ENCODE measurements around the gene MMS22L. TPM values are rescaled to one million over a fixed set of nuclear protein-coding genes. Genes with fewer than 3 reads are reported as not detected.

MMS22L gene
- total RNA-seq, 1 donor from 2014 or later, result 8.8 TPM

GRCh38 chr6:97306544-97307320 lies 23.7 kb upstream of the MMS22L start:
- DNase-seq (no peak), ATAC-seq (no peak)
- no peaks in the 10 kb centered on the region for H3K4me1 ChIP-seq
- TF ChIP-seq CTCF (IDR thresholded peaks at IDR 0.05), result no peak
- no peaks in the 10 kb centered on the region for H3K9me3 ChIP-seq
- no peak overlapping the region for H3K4me3 ChIP-seq
- no peaks in the 10 kb centered on the region for H3K36me3 ChIP-seq
- no peaks in the 10 kb centered on the region for H3K27me3 ChIP-seq (ENCODE audit: low read depth)
- H3K27ac ChIP-seq, result no peak overlapping the region
- intact Hi-C loops (cut with DNase I), result no loop called here

- Histone ChIP-seq H3K4me1 (no peaks in the 10 kb centered on the region), H3K36me3 (no peaks in the 10 kb centered on the region), H3K4me3 (no peak overlapping the region), H3K27me3 (ENCODE audit: low read depth) (no peaks in the 10 kb centered on the region), H3K9me3 (no peaks in the 10 kb centered on the region), H3K27ac (no peak overlapping the region)
- ATAC-seq, result no peak
- intact Hi-C loops (cut with DNase I), result no loop called here
- TF ChIP-seq CTCF (IDR thresholded peaks at IDR 0.05), result no peak
- no peak for DNase-seq
Observed at GRCh38 chr6:97305414-97306066, 22.5 kb upstream of the MMS22L start.

- TF ChIP-seq CTCF (IDR thresholded peaks at IDR 0.05), result no peak
- H3K4me1 ChIP-seq, result no peaks in the 10 kb centered on the region
Observed at GRCh38 chr6:97304701-97305100, 21.7 kb upstream of the MMS22L start.

GRCh38 chr6:97294451-97294850 lies 11.4 kb upstream of the MMS22L start:
- TF ChIP-seq CTCF (IDR thresholded peaks at IDR 0.05), result no peak
- H3K4me3 ChIP-seq, result no peak overlapping the region
- no peaks in the 10 kb centered on the region for H3K9me3 ChIP-seq
- no peak overlapping the region for H3K27ac ChIP-seq
- no peaks in the 10 kb centered on the region for H3K27me3 ChIP-seq (ENCODE audit: low read depth)
- intact Hi-C loops (cut with DNase I), result no loop called here
- no peak for ATAC-seq
- no peaks in the 10 kb centered on the region for H3K36me3 ChIP-seq
- no peak for DNase-seq
- H3K4me1 ChIP-seq, result no peaks in the 10 kb centered on the region

More at GRCh38 chr6:97304701-97305100, 21.7 kb upstream of the MMS22L start:
- ATAC-seq, result no peak
- H3K9me3 ChIP-seq, result no peaks in the 10 kb centered on the region
- H3K36me3 ChIP-seq, result no peaks in the 10 kb centered on the region
- no peak for DNase-seq
- intact Hi-C loops (cut with DNase I), result no loop called here
- no peak overlapping the region for H3K27ac ChIP-seq
- no peaks in the 10 kb centered on the region for H3K27me3 ChIP-seq (ENCODE audit: low read depth)
- H3K4me3 ChIP-seq, result no peak overlapping the region

GRCh38 chr6:97293198-97293696 lies 10.2 kb upstream of the MMS22L start:
- DNase-seq (no peak), ATAC-seq (no peak)
- no peaks in the 10 kb centered on the region for H3K36me3 ChIP-seq
- H3K27me3 ChIP-seq (ENCODE audit: low read depth), result no peaks in the 10 kb centered on the region
- no peaks in the 10 kb centered on the region for H3K9me3 ChIP-seq
- H3K4me1 ChIP-seq, result no peaks in the 10 kb centered on the region
- no peak overlapping the region for H3K4me3 ChIP-seq
- H3K27ac ChIP-seq, result no peak overlapping the region
- intact Hi-C loops (cut with DNase I), result no loop called here
- TF ChIP-seq CTCF (IDR thresholded peaks at IDR 0.05), result no peak

Measured in lower lobe of right lung (tissue), 2 donors.